Endothelial cell of umbilical vein (primary cell): ENCODE measurements around the gene TNPO3. TPM values are rescaled to one million over a fixed set of nuclear protein-coding genes. Genes with fewer than 3 reads are reported as not detected.

Experiments used
- BruUV-seq: library from RNA; stranded (reverse); fragments of 400-500 nt; replicated peaks from 2 replicates; lab custom pipeline; 2021; lab: Mats Ljungman, UMichigan
- CTCF ChIA-PET: fragments of 300-600, 350-600 bp; sonication (Branson Sonifier 250); formaldehyde crosslinking; loops from one replicate; lab custom pipeline; 2021; ENCODE audit warnings: antibody characterized with exemption, inconsistent platforms; lab: Charles Lee
- POLR2A ChIA-PET: fragments of 300-600, 350-600 bp; sonication (Branson Sonifier 250); formaldehyde crosslinking; loops from one replicate; lab custom pipeline; 2021; ENCODE audit warnings: antibody characterized with exemption, inconsistent platforms; lab: Charles Lee
- DNase-seq: peaks from one replicate; pipeline ENCODE4 v3.0.0-alpha.2; 2011; ENCODE audit warnings: low read depth, low spot score
- FAIRE-seq: peaks from 2 replicates; lab custom pipeline; 2011; peaks lifted over from hg19 to GRCh38; lab: Jason Lieb, UNC
- H2AFZ ChIP-seq: 2 replicates; pipeline ENCODE4 v1.6.0; 2012; ENCODE audit warnings: low read depth, low read length, control low read depth, inconsistent platforms
- H3K27ac ChIP-seq: 2 replicates; pipeline ENCODE4 v1.5.1; 2011; ENCODE audit warnings: low read depth, mild to moderate bottlenecking, control low read depth, low read length, moderate library complexity; ENCODE audit not compliant: insufficient read depth
- H3K27me3 ChIP-seq, 2 experiments: 2 replicates each; pipeline versions ENCODE4 v1.6.0 to v1.6.1; 2011; ENCODE audit warnings: low read length in 2 of 2, mixed read lengths in 1 of 2; ENCODE audit not compliant: control insufficient read depth in 2 of 2, insufficient read depth in 2 of 2
- H3K36me3 ChIP-seq, 2 experiments: 2 replicates in 1 of 2; 3 replicates in 1 of 2; pipeline ENCODE4 v1.5.1; 2011; ENCODE audit warnings: low read length in 2 of 2, mild to moderate bottlenecking in 1 of 2, moderate library complexity in 1 of 2; ENCODE audit not compliant: control insufficient read depth in 2 of 2, insufficient read depth in 2 of 2; ENCODE audit errors: extremely low read depth in 1 of 2
- H3K4me1 ChIP-seq: 3 replicates; pipeline ENCODE4 v1.5.1; 2011; ENCODE audit warnings: mild to moderate bottlenecking, low read length; ENCODE audit not compliant: control insufficient read depth, insufficient read depth; ENCODE audit errors: extremely low read depth
- H3K4me2 ChIP-seq: 2 replicates; pipeline ENCODE4 v1.6.1; 2011; ENCODE audit warnings: low read length, control low read depth, mixed read lengths; ENCODE audit not compliant: insufficient read depth
- H3K4me3 ChIP-seq, 3 experiments: fragments of 200-600 bp in 1 of 3; sonication (generic), shearing (Covaris generic) in 1 of 3; replicated peaks in 1 of 3; 2 replicates each; pipeline ENCODE4 v1.5.1; 2011 to 2016; ENCODE audit warnings: control low read depth in 3 of 3, low read length in 3 of 3, mild to moderate bottlenecking in 2 of 3, inconsistent platforms in 1 of 3, low read depth in 1 of 3, moderate library complexity in 1 of 3; ENCODE audit not compliant: insufficient read depth in 1 of 3
- H3K79me2 ChIP-seq: 2 replicates; pipeline ENCODE4 v1.6.0; 2012; ENCODE audit warnings: low read length, inconsistent platforms; ENCODE audit not compliant: control insufficient read depth, insufficient read depth
- H3K9ac ChIP-seq: replicated peaks from 2 replicates; pipeline ENCODE3; 2011; ENCODE audit warnings: low read length, control low read depth; ENCODE audit not compliant: insufficient read depth; ENCODE audit errors: extremely low read depth
- H3K9me1 ChIP-seq: replicated peaks from 3 replicates; pipeline ENCODE4 v1.6.0; 2011; ENCODE audit warnings: mild to moderate bottlenecking, low read length; ENCODE audit not compliant: control insufficient read depth, insufficient read depth; ENCODE audit errors: extremely low read depth
- H3K9me3 ChIP-seq: replicated peaks from 2 replicates; pipeline ENCODE4 v1.5.1; 2012; ENCODE audit warnings: low read length, inconsistent platforms; ENCODE audit not compliant: control insufficient read depth, insufficient read depth
- H4K20me1 ChIP-seq: replicated peaks from 2 replicates; pipeline ENCODE3; 2011; ENCODE audit warnings: mild to moderate bottlenecking, low read length; ENCODE audit not compliant: control insufficient read depth, insufficient read depth; ENCODE audit errors: extremely low read depth
- EZH2 ChIP-seq: IDR thresholded peaks from 2 replicates; pipeline ENCODE4 v1.6.1; 2012; ENCODE audit warnings: borderline replicate concordance, low read depth, mild to moderate bottlenecking, moderate library complexity, low read length, inconsistent platforms; ENCODE audit not compliant: severe bottlenecking
- FOS ChIP-seq: IDR thresholded peaks from 2 replicates; pipeline ENCODE4 v1.6.1; 2011; ENCODE audit warnings: mild to moderate bottlenecking, low read length, moderate library complexity, borderline replicate concordance; ENCODE audit not compliant: insufficient read depth
- GATA2 ChIP-seq: IDR thresholded peaks from 2 replicates; pipeline ENCODE4 v1.7.0; 2011; ENCODE audit warnings: low read depth, mild to moderate bottlenecking, moderate library complexity, mixed read lengths, low read length; ENCODE audit not compliant: insufficient read length, insufficient read depth
- JUN ChIP-seq: IDR thresholded peaks from 2 replicates; pipeline ENCODE4 v1.6.1; 2011; ENCODE audit warnings: borderline replicate concordance, low read depth; ENCODE audit not compliant: insufficient read length, insufficient read depth
- MYC ChIP-seq: IDR thresholded peaks from one replicate; pipeline ENCODE4 v1.6.1; 2011; ENCODE audit warnings: mild to moderate bottlenecking, low read depth, low read length
- POLR2A ChIP-seq: IDR thresholded peaks from 2 replicates; pipeline ENCODE4 v1.6.1; 2012; ENCODE audit warnings: low read depth, mild to moderate bottlenecking, control low read depth, low read length
- POLR2AphosphoS5 ChIP-seq: IDR thresholded peaks from 2 replicates; pipeline ENCODE4 v1.6.1; 2012; ENCODE audit warnings: low read depth, mild to moderate bottlenecking, control low read depth, low read length, moderate library complexity; ENCODE audit not compliant: insufficient read depth
- dilution Hi-C: fragments of 300-500 bp; cut with MboI; formaldehyde crosslinking; loops from one replicate; pipeline ENCODE4 v1.15.0; 2019; ENCODE audit warnings: low sequenced_read_pairs; ENCODE audit not compliant: extremely low pct_ligation_motif_present
- intact Hi-C: fragments of 100-400 bp; cut with micrococcal nuclease; formaldehyde crosslinking; loops from one replicate; pipeline ENCODE4 v1.10.0; 2022
- polyA plus RNA-seq, 4 experiments: library from polyadenylated mRNA; depleted of rRNA in 3 of 4; stranded (reverse) in 3 of 4; unstranded in 1 of 4; fragments of >200 nt; gene quantifications; 2 replicates each; pipeline versions ENCODE4 v1.2.1 to v1.2.3, GENCODE V29; 2011 to 2012; ENCODE audit warnings: missing spikeins in 1 of 4
- total RNA-seq: library from RNA; stranded (reverse); gene quantifications from 2 replicates; pipeline ENCODE4 v1.2.3, GENCODE V29; 2021
- TF ChIP-seq, protein P1 (sequence below): IDR thresholded peaks from 2 replicates; pipeline ENCODE4 v1.6.1; 2011; ENCODE audit not compliant: insufficient read depth, insufficient read length
- TF ChIP-seq, protein P2 (sequence below), 2 donors: IDR thresholded peaks; 1 replicate in 1 of 2; 2 replicates in 1 of 2; pipeline ENCODE4 v1.5.1; 2011; ENCODE audit warnings: low read length in 2 of 2, mild to moderate bottlenecking in 2 of 2, moderate library complexity in 2 of 2, control low read depth in 1 of 2, inconsistent platforms in 1 of 2, low read depth in 1 of 2; ENCODE audit not compliant: insufficient read depth in 1 of 2; ENCODE audit errors: extremely low read depth in 1 of 2

TNPO3 gene
- total and polyA plus RNA-seq, 2 donors (not counting 3 experiments of a cell fraction or from before 2014, with no cell fraction given), result 29.0 to 46.9 TPM

- CTCF ChIA-PET, result interaction anchor here (0.8 to 1.4 kb wide), 2 partner anchors 12 to 51 kb away, joined by 3 read pairs; no protein-coding TSS in a partner anchor
- Histone ChIP-seq H3K9ac (no peak overlapping the region), H3K27ac (no peak overlapping the region), H3K9me1 (no peaks in the 10 kb centered on the region), H3K27me3 (no peaks in the 10 kb centered on the region), H3K4me1 (no peaks in the 10 kb centered on the region), H3K9me3 (no peaks in the 10 kb centered on the region), H3K4me2 (no peak overlapping the region), H4K20me1 (no peaks in the 10 kb centered on the region), H3K4me3 (no peak overlapping the region), H3K36me3 (peaks cover 4 to 23% of the 10 kb centered on the region in 2 experiments), H2AFZ (no peak overlapping the region), H3K79me2 (no peaks in the 10 kb centered on the region)
- DNase-seq (no peak), FAIRE-seq (no peak)
- intact Hi-C loops (no loop called here), dilution Hi-C loops (no loop called here)
- no TSS peak for BruUV-seq
- no peak for TF ChIP-seq POLR2A
- TF ChIP-seq, protein P1, sequence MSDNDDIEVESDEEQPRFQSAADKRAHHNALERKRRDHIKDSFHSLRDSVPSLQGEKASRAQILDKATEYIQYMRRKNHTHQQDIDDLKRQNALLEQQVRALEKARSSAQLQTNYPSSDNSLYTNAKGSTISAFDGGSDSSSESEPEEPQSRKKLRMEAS, result no peak
- no peak for TF ChIP-seq FOS
- no peak for TF ChIP-seq MYC
- TF ChIP-seq POLR2AphosphoS5, result no peak
- TF ChIP-seq EZH2, result no peak
- TF ChIP-seq, protein P2, sequence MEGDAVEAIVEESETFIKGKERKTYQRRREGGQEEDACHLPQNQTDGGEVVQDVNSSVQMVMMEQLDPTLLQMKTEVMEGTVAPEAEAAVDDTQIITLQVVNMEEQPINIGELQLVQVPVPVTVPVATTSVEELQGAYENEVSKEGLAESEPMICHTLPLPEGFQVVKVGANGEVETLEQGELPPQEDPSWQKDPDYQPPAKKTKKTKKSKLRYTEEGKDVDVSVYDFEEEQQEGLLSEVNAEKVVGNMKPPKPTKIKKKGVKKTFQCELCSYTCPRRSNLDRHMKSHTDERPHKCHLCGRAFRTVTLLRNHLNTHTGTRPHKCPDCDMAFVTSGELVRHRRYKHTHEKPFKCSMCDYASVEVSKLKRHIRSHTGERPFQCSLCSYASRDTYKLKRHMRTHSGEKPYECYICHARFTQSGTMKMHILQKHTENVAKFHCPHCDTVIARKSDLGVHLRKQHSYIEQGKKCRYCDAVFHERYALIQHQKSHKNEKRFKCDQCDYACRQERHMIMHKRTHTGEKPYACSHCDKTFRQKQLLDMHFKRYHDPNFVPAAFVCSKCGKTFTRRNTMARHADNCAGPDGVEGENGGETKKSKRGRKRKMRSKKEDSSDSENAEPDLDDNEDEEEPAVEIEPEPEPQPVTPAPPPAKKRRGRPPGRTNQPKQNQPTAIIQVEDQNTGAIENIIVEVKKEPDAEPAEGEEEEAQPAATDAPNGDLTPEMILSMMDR (IDR thresholded peaks at IDR 0.05; ENCODE audit: extremely low read depth in 1 of 2, insufficient read depth in 1 of 2, low read depth in 1 of 2, low read length in 2 of 2), result no peak
- no peak for TF ChIP-seq JUN
- no peak for TF ChIP-seq GATA2
- POLR2A ChIA-PET, result no interaction called here
These were observed 100.8 kb downstream of the TNPO3 start for GRCh38 chr7:128954150-128954549.
